Frontal cortex (tissue), 4 donors: ENCODE results near the gene MYO5A. TPM values are rescaled to one million over a fixed set of nuclear protein-coding genes. Genes with fewer than 3 reads are reported as not detected.
A peak's percentile ranks its signal among the peaks of the same experiment; 100 is the strongest.

Experiments used
- DNase-seq, 2 donors: peaks; one replicate each; pipeline ENCODE4 v3.0.0; 2012; ENCODE audit warnings: low spot score in 2 of 2
- FAIRE-seq: peaks from 2 replicates; lab custom pipeline; 2012; peaks lifted over from hg19 to GRCh38; lab: Jason Lieb, UNC
- total RNA-seq: library from RNA; depleted of rRNA; stranded (reverse); fragments of >200 nt; gene quantifications from one replicate; pipeline ENCODE4 v1.2.3, GENCODE V29; 2014
- donor health status: control.
- donor health status: control.
- donor health status: control.

Gene MYO5A
- total RNA-seq, 1 donor from 2014 or later, result 125 TPM

GRCh38 chr15:52344592-52344991 lies 184.1 kb downstream of the MYO5A start:
- no peak for DNase-seq
- FAIRE-seq, result no peak

GRCh38 chr15:52343831-52344230 lies 184.8 kb downstream of the MYO5A start:
- DNase-seq, result no peak
- FAIRE-seq, result no peak

- FAIRE-seq (no peak), DNase-seq (no peak)
Measured at GRCh38 chr15:52340093-52340492, 188.6 kb downstream of the MYO5A start.

- DNase-seq (no peak), FAIRE-seq (no peak)
Measured at GRCh38 chr15:52338891-52339290, 189.8 kb downstream of the MYO5A start.

GRCh38 chr15:52338058-52338457 lies 190.6 kb downstream of the MYO5A start:
- no peak for FAIRE-seq

GRCh38 chr15:52337198-52337853 lies 191.4 kb downstream of the MYO5A start:
- DNase-seq, result no peak
- FAIRE-seq, result no peak

More at GRCh38 chr15:52338058-52338457, 190.6 kb downstream of the MYO5A start:
- no peak for DNase-seq

- DNase-seq (no peak), FAIRE-seq (no peak)
Measured at GRCh38 chr15:52336529-52336928, 192.2 kb downstream of the MYO5A start.

GRCh38 chr15:52334491-52335160 lies 194.1 kb downstream of the MYO5A start:
- FAIRE-seq (no peak), DNase-seq (no peak)

GRCh38 chr15:52331490-52332240 lies 197.0 kb downstream of the MYO5A start:
- DNase-seq (peak in 1 of 2 donors; percentile 21), FAIRE-seq (no peak)

GRCh38 chr15:52329987-52330386 lies 198.7 kb downstream of the MYO5A start:
- DNase-seq (no peak), FAIRE-seq (no peak)

- FAIRE-seq (no peak), DNase-seq (no peak)
Measured at GRCh38 chr15:52329150-52329549, 199.5 kb downstream of the MYO5A start.

GRCh38 chr15:52328680-52329079 lies 200.0 kb downstream of the MYO5A start:
- FAIRE-seq (no peak), DNase-seq (no peak)

GRCh38 chr15:52326756-52327155 lies 201.9 kb downstream of the MYO5A start:
- DNase-seq, result no peak
- no peak for FAIRE-seq

- DNase-seq (no peak), FAIRE-seq (no peak)
Measured at GRCh38 chr15:52324109-52324508, 204.6 kb downstream of the MYO5A start.

GRCh38 chr15:52318729-52319500 lies 209.8 kb downstream of the MYO5A start:
- no peak for FAIRE-seq
- DNase-seq, result no peak

GRCh38 chr15:52317688-52318087 lies 211.0 kb downstream of the MYO5A start:
- FAIRE-seq, result no peak

GRCh38 chr15:52317022-52317421 lies 211.7 kb downstream of the MYO5A start:
- no peak for FAIRE-seq
- DNase-seq, result no peak

More at GRCh38 chr15:52317688-52318087, 211.0 kb downstream of the MYO5A start:
- DNase-seq, result no peak

- FAIRE-seq (no peak), DNase-seq (no peak)
Measured at GRCh38 chr15:52309154-52309548, 219.5 kb downstream of the MYO5A start.

GRCh38 chr15:52308446-52309153 lies 220.1 kb downstream of the MYO5A start:
- DNase-seq, result no peak
- FAIRE-seq, result no peak

GRCh38 chr15:52307847-52308246 lies 220.8 kb downstream of the MYO5A start:
- DNase-seq (no peak), FAIRE-seq (no peak)
